GM23248 (cell line): ENCODE data around the gene HERC2.

Experiments
- EZH2 ChIP-seq: fragments of 200-600 bp; sonication (generic); IDR thresholded peaks from 2 replicates; pipeline ENCODE4 v1.6.1; 2018; ENCODE audit warnings: antibody characterized with exemption, mild to moderate bottlenecking; ENCODE audit not compliant: insufficient read depth, poor library complexity, severe bottlenecking
- EZH2phosphoT487 ChIP-seq: fragments of 200-600 bp; sonication (generic); IDR thresholded peaks from 2 replicates; pipeline ENCODE4 v1.6.1; 2018; ENCODE audit warnings: antibody characterized with exemption, moderate library complexity, mild to moderate bottlenecking, low read depth; ENCODE audit not compliant: insufficient read depth

GRCh38 chr15:28109626-28110455, 212.1 kb downstream of the HERC2 start:
- no peak for TF ChIP-seq EZH2
- TF ChIP-seq EZH2phosphoT487, result no peak
